ENCODE measurements around the gene DCTN4. TPM values are rescaled to one million over a fixed set of nuclear protein-coding genes. Genes with fewer than 3 reads are reported as not detected.

Gene DCTN4
- total and polyA plus RNA-seq, 2 of the 4 experiments (the other 2 are of a cell fraction), result 28.1 to 50.2 TPM

DNA sequence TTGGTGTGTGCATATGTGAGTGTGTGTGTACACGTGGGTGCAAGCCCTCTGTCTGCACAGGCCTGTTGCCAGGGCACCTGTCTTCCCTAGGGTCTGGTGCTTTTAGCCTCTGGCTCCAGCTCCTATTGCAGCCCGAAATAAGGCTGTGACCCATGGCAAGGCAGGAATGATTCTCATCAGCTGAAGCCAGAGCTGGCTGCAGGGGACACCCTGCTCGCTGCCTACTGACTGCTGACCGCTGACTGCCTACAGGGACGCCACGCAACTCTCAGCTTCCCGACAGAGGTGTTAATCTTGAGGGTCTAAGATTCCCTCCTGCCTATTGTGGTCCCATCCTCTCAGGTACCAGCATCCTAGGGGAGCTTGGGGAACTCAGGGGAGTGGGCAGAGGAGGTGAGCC is 97.7 kb downstream of the DCTN4 start, which contains the start of gene MYOZ3:
Gene MYOZ3, plus strand, starts transcription at position 166 of the 400 bp plus-strand sequence. CDS start 1,691 bp downstream, outside the sequence.
- Histone ChIP-seq H2BK5ac (ENCODE audit: low read depth, low read length, poor library complexity, severe bottlenecking) (no peak within 1 kb of the TSS), H3K9me3 (ENCODE audit: control insufficient read depth, insufficient read depth, low read length) (no peaks in the 10 kb centered on the region), H3K27me3 (ENCODE audit: control insufficient read depth, insufficient read depth, low read length) (peaks cover 9% of the 10 kb centered on the region), H4K8ac (ENCODE audit: low read depth in 2 of 2, low read length in 2 of 2) (0 out of 4 replicates have a peak within 1 kb of the TSS, but pooled peaks of 1 of the 2 experiments have one; percentile 47), H3K4ac (ENCODE audit: low read depth, low read length) (peak within 1 kb of the TSS; percentile 40), H2AK9ac (replicated peaks; ENCODE audit: low read depth, low read length, poor library complexity) (peak within 1 kb of the TSS; percentile 81), H2AFZ (replicated peaks; ENCODE audit: low read length, poor library complexity) (peak within 1 kb of the TSS; percentile 71), H3K27ac (ENCODE audit: insufficient read depth, low read length) (peak within 1 kb of the TSS; percentile 39; the same call in 1 of the 2 replicates), H3K9ac (ENCODE audit: low read depth, low read length) (no peak within 1 kb of the TSS), H3K79me1 (ENCODE audit: low read depth in 1 of 2, low read length in 2 of 2) (0 out of 4 replicates have a peak, but pooled peaks cover 0 to 3% of the 10 kb centered on the region in 2 experiments), H3K4me3 (ENCODE audit: insufficient read depth, low read depth, low read length) (no peak within 1 kb of the TSS), H3K36me3 (ENCODE audit: control insufficient read depth, insufficient read depth, low read length) (no peaks in the 10 kb centered on the region), H3K23ac (ENCODE audit: low read depth, low read length) (0 out of 2 replicates have a peak within 1 kb of the TSS, but pooled peaks have one; percentile 25), H4K5ac (ENCODE audit: low read depth, low read length) (peak within 1 kb of the TSS; percentile 5; the same call in 1 of the 2 replicates), H3K4me1 (ENCODE audit: control insufficient read depth, insufficient read depth, low read length) (peaks cover 20% of the 10 kb centered on the region), H4K20me1 (ENCODE audit: insufficient read depth, low read length) (no peaks in the 10 kb centered on the region; the same call in 1 of the 2 replicates), H2AK5ac (ENCODE audit: low read depth, low read length) (peak within 1 kb of the TSS; percentile 77; the same call in 1 of the 2 replicates), H3K18ac (ENCODE audit: low read depth, low read length) (peak within 1 kb of the TSS; percentile 21), H3K4me2 (ENCODE audit: low read depth, low read length) (peak within 1 kb of the TSS; percentile 14; the same call in 1 of the 2 replicates), H3K56ac (ENCODE audit: extremely low read depth, insufficient read depth, low read length) (no peak within 1 kb of the TSS), H2BK15ac (ENCODE audit: low read depth, low read length) (0 out of 3 replicates have a peak within 1 kb of the TSS, but pooled peaks have one; percentile 47), H2BK20ac (ENCODE audit: low read depth, low read length) (no peak within 1 kb of the TSS), H3K14ac (replicated peaks; ENCODE audit: low read depth, low read length) (peak within 1 kb of the TSS; percentile 25; the same call in 1 of the 2 replicates), H2BK120ac (ENCODE audit: low read depth, low read length) (0 out of 2 replicates have a peak within 1 kb of the TSS, but pooled peaks have one; percentile 22), H3K9me1 (ENCODE audit: insufficient read depth, low read length) (peaks cover 4% of the 10 kb centered on the region; the same call in 1 of the 2 replicates), H4K91ac (ENCODE audit: insufficient read depth, low read depth, low read length) (peak within 1 kb of the TSS; percentile 4; the same call in 1 of the 2 replicates)
- no TSS peak for BruUV-seq (replicated peaks)
- intact Hi-C loops (cut with micrococcal nuclease) (no loop called here), in situ Hi-C loops (cut with MboI; ENCODE audit: low sequenced_read_pairs) (no loop called here), dilution Hi-C loops (cut with HindIII; ENCODE audit: low sequenced_read_pairs, unreplicated experiment) (no loop called here)
- ATAC-seq (ENCODE audit: low read depth) (no peak), DNase-seq (no peak)
- no peak for TF ChIP-seq POLR2A (IDR thresholded peaks at IDR 0.05; ENCODE audit: low read depth, low read length)
- TF ChIP-seq FOS (IDR thresholded peaks at IDR 0.05; ENCODE audit: low read depth, low read length), result no peak
- TF ChIP-seq ELK1 (IDR thresholded peaks at IDR 0.05; ENCODE audit: borderline replicate concordance, low read depth, low read length), result no peak
- no peak for TF ChIP-seq CHD1 (IDR thresholded peaks at IDR 0.05; ENCODE audit: low read depth, low read length)
- no peak for TF ChIP-seq SMC3 (IDR thresholded peaks at IDR 0.05; ENCODE audit: low read depth, low read length)
- no peak for TF ChIP-seq CTCF (conservative IDR thresholded peaks at IDR 0.05; ENCODE audit: low read depth, low read length)
- no peak for TF ChIP-seq RCOR1 (IDR thresholded peaks at IDR 0.05; ENCODE audit: insufficient replicate concordance, low read length)
- no peak for TF ChIP-seq RFX5 (IDR thresholded peaks at IDR 0.05; ENCODE audit: low read depth, low read length)
- TF ChIP-seq MXI1 (IDR thresholded peaks at IDR 0.05; ENCODE audit: borderline replicate concordance, low read depth, low read length), result no peak
- no peak for TF ChIP-seq BHLHE40 (IDR thresholded peaks at IDR 0.05; ENCODE audit: low read depth, low read length)
- no peak for TF ChIP-seq CEBPB (IDR thresholded peaks at IDR 0.05; ENCODE audit: low read depth, low read length)
- no peak for TF ChIP-seq MAFK (IDR thresholded peaks at IDR 0.05; ENCODE audit: low read depth, low read length)
- TF ChIP-seq RAD21 (IDR thresholded peaks at IDR 0.05; ENCODE audit: low read length), result no peak
- no peak for TF ChIP-seq USF2 (IDR thresholded peaks at IDR 0.05; ENCODE audit: low read depth, low read length)
- no peak for TF ChIP-seq NFE2L2 (IDR thresholded peaks at IDR 0.05; ENCODE audit: low read depth, low read length)
- TF ChIP-seq MAZ (IDR thresholded peaks at IDR 0.05; ENCODE audit: borderline replicate concordance, low read depth, low read length), result no peak
- 81% methylated on average over 2 of the region's 7 CpGs; no CpG with 5 or more reads in 1 of the 2 experiments for WGBS, 2 experiments (ENCODE audit: extremely low coverage in 2 of 2, insufficient read length in 1 of 2)
- POLR2A ChIA-PET (ENCODE audit: unreplicated experiment), result no interaction called here
- CTCF ChIA-PET, result no interaction called here

All from IMR-90 (cell line).